ENCODE measurements around the gene RYR1.

GRCh38 chr19:38389101-38389925 is 44.2 kb upstream of the RYR1 start:
- TF ChIP-seq MEF2A (IDR thresholded peaks at IDR 0.05; ENCODE audit: insufficient read depth, low read depth, low read length), result no peak
- no peak for TF ChIP-seq CBX3 (IDR thresholded peaks at IDR 0.05; ENCODE audit: borderline replicate concordance, low read depth)
- no peak for TF ChIP-seq SMARCA5 (IDR thresholded peaks at IDR 0.05)
- TF ChIP-seq CTCF (IDR thresholded peaks at IDR 0.05 in 2 of 3, conservative IDR thresholded peaks at IDR 0.05 in 1 of 3; ENCODE audit: control insufficient read depth in 2 of 3, extremely low read depth in 1 of 3, insufficient read depth in 1 of 3, low read depth in 3 of 3, low read length in 3 of 3), result no peak
- TF ChIP-seq SP1 (IDR thresholded peaks at IDR 0.05; ENCODE audit: low read depth, low read length), result no peak
- TF ChIP-seq POLR2A (IDR thresholded peaks at IDR 0.05; ENCODE audit: low read depth, low read length), result no peak
- no peak for TF ChIP-seq EP300 (IDR thresholded peaks at IDR 0.05; ENCODE audit: borderline replicate concordance in 1 of 2, control insufficient read depth in 1 of 2, low read depth in 2 of 2, low read length in 2 of 2)
- TF ChIP-seq MLLT1 (IDR thresholded peaks at IDR 0.05), result no peak
- TF ChIP-seq JUND (IDR thresholded peaks at IDR 0.05; ENCODE audit: low read depth, low read length), result no peak
- no peak for TF ChIP-seq RELA (IDR thresholded peaks at IDR 0.05; ENCODE audit: borderline replicate concordance, partially characterized antibody)
- TF ChIP-seq SUZ12 (IDR thresholded peaks at IDR 0.05; ENCODE audit: unreplicated experiment), result no peak
